ENCODE results near the gene MT1F.

Gene MT1F

DNA sequence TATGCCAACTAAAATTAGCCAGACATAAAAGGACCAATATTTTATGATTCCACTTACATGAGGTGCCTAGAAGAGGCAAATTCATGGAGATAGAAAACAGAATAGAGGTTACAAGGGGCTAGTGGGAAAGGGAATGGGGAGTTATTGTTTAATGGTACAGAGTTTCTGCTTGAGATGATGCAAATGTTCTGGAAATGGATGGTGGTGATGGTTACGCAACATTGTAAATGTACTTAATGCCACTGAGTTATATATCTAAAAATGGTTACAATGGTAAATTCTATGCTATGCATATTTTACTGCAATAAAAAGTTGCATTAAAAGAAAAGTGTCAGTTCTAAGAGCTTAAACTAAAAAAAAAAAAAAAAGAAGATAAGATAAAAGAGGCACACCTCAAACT lies 42.4 kb downstream of the MT1F start:
- no peak for DNase-seq (ENCODE audit: low spot score)

DNA sequence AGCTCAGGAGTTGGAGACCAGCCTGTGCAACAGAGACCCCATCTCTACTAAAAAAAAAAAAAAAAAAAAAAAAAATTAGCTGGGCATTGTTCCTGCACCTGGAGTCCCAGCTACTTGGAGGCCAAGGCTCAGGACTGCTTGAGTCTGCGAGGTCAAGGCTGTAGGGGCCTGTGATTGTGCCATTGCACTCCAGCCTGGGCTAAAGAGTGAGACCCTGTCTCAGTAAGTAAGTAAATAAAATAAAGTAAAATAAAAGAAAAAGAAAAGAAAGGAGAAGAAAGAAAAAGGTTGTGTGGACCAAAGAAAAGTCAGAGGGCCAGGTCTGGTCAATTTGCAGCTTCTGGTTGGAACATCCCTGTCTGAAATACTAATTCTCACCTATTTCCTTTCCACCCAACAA lies 42.9 kb downstream of the MT1F start:
- DNase-seq (ENCODE audit: low spot score) = no peak

DNA sequence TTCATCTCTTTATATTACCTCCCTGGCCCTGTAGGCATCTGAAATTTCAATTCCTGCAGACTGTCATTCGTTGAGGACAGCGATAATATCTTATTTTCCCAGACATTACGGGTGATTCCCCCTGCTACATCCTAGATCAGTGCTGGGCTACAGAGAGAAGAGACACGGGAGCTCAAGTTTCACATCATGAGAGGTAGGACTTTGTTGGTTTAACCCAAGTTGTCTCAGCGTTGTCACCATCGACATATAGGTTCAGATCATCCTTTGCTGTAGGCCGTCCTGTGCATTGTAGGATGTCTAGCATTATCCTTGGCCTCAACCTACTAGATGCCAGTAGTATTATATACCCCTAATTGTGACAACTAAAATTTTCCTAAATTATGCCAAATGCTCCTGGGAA lies 43.8 kb downstream of the MT1F start:
- DNase-seq (ENCODE audit: low spot score) = no peak

DNA sequence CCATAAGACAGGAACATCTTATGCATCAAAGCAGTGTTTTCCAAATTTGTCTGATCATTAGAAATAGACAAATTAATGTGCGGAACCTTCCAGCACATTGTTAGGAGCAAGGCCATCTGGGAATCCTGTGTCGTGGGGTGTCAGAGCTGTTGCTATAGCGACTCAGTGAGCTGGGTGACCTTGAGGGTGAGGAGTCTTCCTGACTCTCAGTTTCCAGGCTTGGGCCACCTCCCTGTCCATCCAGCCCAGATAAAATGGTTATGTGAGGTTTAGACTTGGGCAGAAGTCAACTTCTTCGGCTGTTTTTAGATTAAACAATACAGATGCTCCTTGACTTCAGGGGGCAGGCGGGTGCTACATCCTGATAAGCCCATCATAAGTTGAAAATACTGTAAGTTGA lies 45.1 kb downstream of the MT1F start:
- no peak for DNase-seq (ENCODE audit: low spot score)

All from hepatic stellate cell (primary cell).